Erythroblast (primary cell): ENCODE measurements around the gene LGR6.

ENCODE experiments used
- GATA1 ChIP-seq: IDR thresholded peaks from 2 replicates; pipeline ENCODE4 v1.6.1; 2011; ENCODE audit warnings: low read depth, mild to moderate bottlenecking, control low read depth, low read length, moderate library complexity
- POLR2A ChIP-seq: IDR thresholded peaks from 2 replicates; pipeline ENCODE4 v1.6.1; 2011; ENCODE audit warnings: mild to moderate bottlenecking, low read length

DNA sequence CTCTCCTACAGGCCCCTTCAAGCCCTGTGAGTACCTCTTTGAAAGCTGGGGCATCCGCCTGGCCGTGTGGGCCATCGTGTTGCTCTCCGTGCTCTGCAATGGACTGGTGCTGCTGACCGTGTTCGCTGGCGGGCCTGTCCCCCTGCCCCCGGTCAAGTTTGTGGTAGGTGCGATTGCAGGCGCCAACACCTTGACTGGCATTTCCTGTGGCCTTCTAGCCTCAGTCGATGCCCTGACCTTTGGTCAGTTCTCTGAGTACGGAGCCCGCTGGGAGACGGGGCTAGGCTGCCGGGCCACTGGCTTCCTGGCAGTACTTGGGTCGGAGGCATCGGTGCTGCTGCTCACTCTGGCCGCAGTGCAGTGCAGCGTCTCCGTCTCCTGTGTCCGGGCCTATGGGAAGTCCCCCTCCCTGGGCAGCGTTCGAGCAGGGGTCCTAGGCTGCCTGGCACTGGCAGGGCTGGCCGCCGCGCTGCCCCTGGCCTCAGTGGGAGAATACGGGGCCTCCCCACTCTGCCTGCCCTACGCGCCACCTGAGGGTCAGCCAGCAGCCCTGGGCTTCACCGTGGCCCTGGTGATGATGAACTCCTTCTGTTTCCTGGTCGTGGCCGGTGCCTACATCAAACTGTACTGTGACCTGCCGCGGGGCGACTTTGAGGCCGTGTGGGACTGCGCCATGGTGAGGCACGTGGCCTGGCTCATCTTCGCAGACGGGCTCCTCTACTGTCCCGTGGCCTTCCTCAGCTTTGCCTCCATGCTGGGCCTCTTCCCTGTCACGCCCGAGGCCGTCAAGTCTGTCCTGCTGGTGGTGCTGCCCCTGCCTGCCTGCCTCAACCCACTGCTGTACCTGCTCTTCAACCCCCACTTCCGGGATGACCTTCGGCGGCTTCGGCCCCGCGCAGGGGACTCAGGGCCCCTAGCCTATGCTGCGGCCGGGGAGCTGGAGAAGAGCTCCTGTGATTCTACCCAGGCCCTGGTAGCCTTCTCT is 124.6 kb downstream of the LGR6 start:
- TF ChIP-seq POLR2A (no peak), GATA1 (no peak)
